ENCODE measurements around the gene VWC2.

Gene VWC2

GRCh38 chr7:49772916-49773217, 571 bp upstream of the VWC2 start:
- H3K4me3 ChIP-seq (ENCODE audit: low read depth, low read length), result no peak overlapping the region
- DNase-seq (ENCODE audit: low read depth), result no peak
- no peak for TF ChIP-seq CTCF (IDR thresholded peaks at IDR 0.05; ENCODE audit: low read depth, low read length, missing control alignments)
- in situ Hi-C loops (cut with HindIII; ENCODE audit: low sequenced_read_pairs), result no loop called here

GRCh38 chr7:49773936-49774458, 559 bp downstream of the VWC2 start:
- no peak for TF ChIP-seq CTCF (IDR thresholded peaks at IDR 0.05; ENCODE audit: low read depth, low read length, missing control alignments)
- peak overlapping the region; percentile 37 for H3K4me3 ChIP-seq (ENCODE audit: low read depth, low read length)
- in situ Hi-C loops (cut with HindIII; ENCODE audit: low sequenced_read_pairs), result no loop called here
- no peak for DNase-seq (ENCODE audit: low read depth)

- no peak for DNase-seq (ENCODE audit: low read depth)
- no peak for TF ChIP-seq CTCF (IDR thresholded peaks at IDR 0.05; ENCODE audit: low read depth, low read length, missing control alignments)
- H3K4me3 ChIP-seq (ENCODE audit: low read depth, low read length), result peak overlapping the region; percentile 37
- in situ Hi-C loops (cut with HindIII; ENCODE audit: low sequenced_read_pairs), result no loop called here
These were observed 1.1 kb downstream of the VWC2 start for GRCh38 chr7:49774459-49775064.

DNA sequence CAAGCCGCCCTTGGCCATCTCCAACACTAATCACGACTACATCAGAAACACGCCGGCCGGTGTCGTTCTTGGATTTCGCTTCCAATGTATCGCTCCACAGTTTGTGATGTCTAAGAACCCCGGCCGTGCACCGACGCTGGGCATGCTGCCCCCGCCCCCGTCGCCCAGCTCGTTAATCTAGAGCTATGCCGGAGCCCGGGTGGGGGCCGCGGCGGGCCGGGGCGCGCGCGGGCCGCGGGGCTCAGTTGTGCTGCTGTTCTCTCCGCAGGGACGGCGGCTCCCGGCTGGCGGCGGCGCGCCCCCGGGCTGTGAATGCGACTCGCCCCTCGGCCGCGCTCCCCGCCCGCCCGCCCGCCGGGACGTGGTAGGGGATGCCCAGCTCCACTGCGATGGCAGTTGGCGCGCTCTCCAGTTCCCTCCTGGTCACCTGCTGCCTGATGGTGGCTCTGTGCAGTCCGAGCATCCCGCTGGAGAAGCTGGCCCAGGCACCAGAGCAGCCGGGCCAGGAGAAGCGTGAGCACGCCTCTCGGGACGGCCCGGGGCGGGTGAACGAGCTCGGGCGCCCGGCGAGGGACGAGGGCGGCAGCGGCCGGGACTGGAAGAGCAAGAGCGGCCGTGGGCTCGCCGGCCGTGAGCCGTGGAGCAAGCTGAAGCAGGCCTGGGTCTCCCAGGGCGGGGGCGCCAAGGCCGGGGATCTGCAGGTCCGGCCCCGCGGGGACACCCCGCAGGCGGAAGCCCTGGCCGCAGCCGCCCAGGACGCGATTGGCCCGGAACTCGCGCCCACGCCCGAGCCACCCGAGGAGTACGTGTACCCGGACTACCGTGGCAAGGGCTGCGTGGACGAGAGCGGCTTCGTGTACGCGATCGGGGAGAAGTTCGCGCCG, 1.9 kb downstream of the VWC2 start:
- no peak for TF ChIP-seq CTCF (IDR thresholded peaks at IDR 0.05; ENCODE audit: low read depth, low read length, missing control alignments)
- peak overlapping the region; percentile 37 for H3K4me3 ChIP-seq (ENCODE audit: low read depth, low read length)
- no peak for DNase-seq (ENCODE audit: low read depth)
- in situ Hi-C loops (cut with HindIII; ENCODE audit: low sequenced_read_pairs), result no loop called here

- H3K4me3 ChIP-seq (ENCODE audit: low read depth, low read length), result peak overlapping the region; percentile 31
- DNase-seq (ENCODE audit: low read depth), result no peak
- in situ Hi-C loops (cut with HindIII; ENCODE audit: low sequenced_read_pairs), result no loop called here
These were observed 2.6 kb downstream of the VWC2 start for GRCh38 chr7:49775949-49776443.

More at GRCh38 chr7:49775949-49776443, 2.6 kb downstream of the VWC2 start:
- TF ChIP-seq CTCF (IDR thresholded peaks at IDR 0.05; ENCODE audit: low read depth, low read length, missing control alignments), result no peak

All from astrocyte of the cerebellum (primary cell).